GM21367 (cell line): Measurements from ENCODE around the gene IGFL1.
"Not testable (repeated sequence)": the region's sequence is repeated elsewhere in the genome, so short reads cannot be mapped to it uniquely, and the experiment has no call there.

Experiments
- ATAC-seq: cut with Tn5 transposase; IDR thresholded peaks from one replicate; pipeline ENCODE4 v1.9.1; 2021; ENCODE audit not compliant: unreplicated experiment

IGFL1 gene

DNA sequence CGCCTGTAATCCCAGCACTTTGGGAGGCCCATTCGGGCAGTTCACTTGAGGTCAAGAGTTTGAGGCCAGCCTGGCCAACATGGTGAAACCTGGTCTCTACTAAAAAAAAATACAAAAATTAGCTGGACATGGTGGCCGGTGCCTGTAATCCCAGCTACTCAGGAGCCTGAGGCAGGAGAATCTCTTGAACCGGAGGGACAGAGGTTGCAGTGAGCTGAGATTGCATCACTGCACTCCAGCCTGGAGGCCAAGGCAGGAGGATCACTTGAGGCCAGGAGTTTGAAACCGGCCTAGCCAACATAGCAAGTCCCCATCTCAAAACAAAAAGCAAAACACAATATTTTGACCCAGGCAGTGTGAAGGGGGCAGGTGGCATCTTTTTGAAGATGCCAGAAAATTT lies 35.3 kb downstream of the IGFL1 start:
- not testable (repeated sequence) for ATAC-seq

DNA sequence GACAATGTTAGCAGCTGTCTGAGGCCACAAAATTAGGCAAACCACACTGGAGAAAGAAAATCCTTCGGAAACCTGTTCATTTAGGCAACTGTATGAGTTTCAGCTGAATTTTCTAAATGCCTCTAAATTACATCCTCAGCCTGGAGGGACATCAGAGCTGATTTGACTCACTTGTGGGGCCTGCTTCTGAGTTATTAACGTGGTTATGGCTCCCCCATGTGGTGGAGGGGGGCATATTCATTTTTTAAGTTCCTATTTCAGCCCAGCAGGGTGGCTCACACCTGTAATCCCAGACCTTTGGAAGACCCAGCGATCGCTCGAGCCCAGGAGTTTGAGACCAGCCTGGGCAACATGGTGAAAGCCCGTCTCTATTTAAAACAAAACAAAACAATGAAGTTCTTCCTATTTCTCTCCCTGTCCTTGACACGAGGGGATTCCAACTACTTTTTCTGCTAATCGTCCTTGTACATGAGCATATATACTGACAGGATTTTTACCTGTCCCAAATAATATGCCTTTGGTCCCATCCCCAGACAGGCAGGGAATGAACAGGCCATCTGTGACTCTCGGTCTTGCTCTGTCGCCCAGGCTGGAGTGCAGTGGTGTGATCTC lies 35.8 kb downstream of the IGFL1 start:
- ATAC-seq: no peak

DNA sequence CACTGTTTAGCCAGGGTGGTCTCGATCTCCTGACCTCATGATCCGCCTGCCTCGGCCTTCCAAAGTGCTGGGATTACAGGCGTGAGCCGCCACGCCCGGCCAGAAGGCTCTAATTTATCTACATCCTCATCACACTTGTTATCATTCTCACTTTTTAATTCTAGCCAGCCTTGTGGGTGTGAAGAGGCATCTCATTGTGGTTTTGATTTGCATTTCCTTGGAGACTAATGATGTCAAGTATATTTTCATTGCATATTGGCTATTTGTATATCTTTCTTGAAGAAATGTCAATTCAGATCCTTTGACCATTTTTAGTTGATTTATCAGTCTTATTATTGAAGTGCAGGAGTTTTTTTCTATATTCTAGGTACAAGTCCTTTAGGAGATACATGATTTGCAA lies 39.6 kb downstream of the IGFL1 start:
- ATAC-seq: no peak

DNA sequence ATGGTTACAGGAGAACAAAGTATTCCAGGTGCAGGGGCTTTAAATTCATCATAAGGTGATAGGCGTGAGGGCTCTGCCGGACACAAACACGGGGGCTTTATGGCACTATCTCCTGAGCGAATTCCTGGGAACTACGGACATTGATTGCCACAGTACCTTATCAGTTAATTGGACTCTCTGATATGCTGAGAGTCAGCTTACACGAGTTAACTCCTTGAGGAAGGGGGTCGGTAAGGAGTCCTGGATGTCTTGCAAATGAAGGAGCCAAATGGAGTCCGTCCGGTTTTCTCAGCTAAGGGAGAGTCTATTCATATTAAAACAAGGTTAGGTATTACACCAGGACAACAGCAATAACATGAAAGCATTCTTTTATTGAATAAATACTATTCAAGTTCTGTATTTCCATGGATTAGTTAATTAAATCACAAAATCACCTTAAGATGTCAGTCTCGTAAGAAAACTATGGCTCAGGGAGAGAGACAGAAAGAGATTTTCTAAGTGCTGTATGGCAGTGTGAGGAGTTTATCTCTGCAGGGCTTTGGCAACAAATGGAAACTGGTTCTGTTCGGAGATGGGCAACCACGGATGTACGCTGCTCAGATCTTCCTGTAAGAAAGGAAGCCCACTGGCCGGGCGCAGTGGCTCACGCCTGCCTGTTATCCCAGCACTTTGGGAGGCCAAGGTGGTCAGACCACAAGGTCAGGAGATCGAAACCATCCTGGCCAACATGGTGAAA lies 41.1 kb downstream of the IGFL1 start:
- ATAC-seq: no peak

DNA sequence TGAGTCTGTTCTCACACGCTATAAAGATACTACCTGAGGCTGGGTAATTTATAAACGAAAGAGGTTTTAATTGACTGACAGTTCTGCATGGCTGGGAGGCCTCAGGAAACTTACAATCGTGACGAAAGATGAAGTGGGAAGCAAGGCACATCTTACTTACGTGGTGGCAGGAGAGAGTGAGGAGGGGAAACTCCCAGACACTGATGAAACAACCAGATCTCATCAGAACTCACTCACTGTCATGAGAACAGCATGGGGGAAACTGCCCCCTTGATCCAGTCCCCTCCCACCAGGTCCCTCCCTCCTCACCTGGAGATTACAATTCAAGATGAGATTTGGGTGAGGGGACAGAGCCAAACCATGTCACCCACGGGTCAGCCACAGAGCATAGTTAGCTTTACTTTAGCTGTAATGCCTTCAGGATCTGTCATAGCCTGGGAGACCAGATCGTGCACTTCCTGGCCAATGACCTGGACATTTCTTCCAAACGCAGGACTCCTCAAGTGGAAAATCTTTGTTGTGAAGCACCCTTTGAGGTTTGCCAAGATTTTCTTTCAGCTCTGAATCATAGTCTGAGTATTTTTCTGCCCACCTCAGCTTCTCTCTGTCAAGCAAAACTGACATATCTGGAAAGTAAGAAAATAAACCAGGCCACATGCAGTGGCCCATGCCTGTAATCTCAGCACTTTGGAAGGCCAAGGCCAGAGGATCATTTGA lies 42.1 kb downstream of the IGFL1 start:
- no peak for ATAC-seq

DNA sequence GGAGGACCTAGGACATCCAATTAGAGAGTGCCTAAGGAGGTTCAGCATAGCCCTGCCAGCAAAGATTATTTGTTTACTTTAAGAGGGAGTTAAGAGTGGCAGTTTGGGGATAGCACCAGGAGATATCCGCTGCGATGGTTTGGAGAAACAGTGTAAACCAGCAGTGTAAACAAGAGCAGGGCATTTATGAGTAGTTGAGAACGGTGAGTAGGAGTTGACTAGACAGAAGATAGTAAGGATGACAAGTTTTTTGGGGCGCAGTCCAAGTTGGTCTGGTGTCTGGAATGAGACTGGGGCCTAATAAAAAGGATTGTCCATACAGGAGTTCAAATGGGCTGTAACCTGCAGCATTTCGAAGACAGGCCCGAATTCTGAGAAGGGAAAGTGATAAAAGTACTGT lies 44.4 kb downstream of the IGFL1 start:
- not testable (repeated sequence) for ATAC-seq

DNA sequence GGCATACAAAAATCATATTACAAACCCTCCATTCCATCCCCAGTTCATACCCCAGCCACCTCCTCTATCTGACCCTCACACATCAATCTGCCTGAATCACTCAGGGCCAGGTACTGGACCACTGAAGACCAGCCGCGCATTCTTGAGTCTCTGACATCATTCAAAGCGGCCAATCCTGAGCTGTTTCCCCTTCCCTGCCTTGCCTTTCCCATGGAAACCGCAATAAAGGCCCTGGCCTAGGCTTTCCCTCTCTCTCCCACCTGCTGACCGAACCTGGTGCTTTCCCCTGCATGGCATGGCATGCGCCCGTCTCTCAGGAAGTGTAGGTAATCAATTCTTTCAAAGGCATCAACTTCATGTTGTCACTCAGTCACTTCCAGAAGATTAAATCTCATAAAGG lies 49.6 kb downstream of the IGFL1 start:
- ATAC-seq: no peak
